HepG2 (cell line): Measurements from ENCODE around the gene VRK3. TPM values are rescaled to one million over a fixed set of nuclear protein-coding genes. Genes with fewer than 3 reads are reported as not detected.
A peak's percentile ranks its signal among the peaks of the same experiment; 100 is the strongest.

Source experiments
- AGO2 ChIP-seq: fragments of 200-400 bp; formaldehyde crosslinking; optimal IDR thresholded peaks from 2 replicates; pipeline ENCODE3; 2017; ENCODE audit warnings: mild to moderate bottlenecking, low read depth, low read length, moderate library complexity
- CENPX ChIP-seq: sonication (generic); formaldehyde crosslinking; IDR thresholded peaks from 2 replicates; pipeline ENCODE4 v1.9.0; 2021; ENCODE audit warnings: mild to moderate bottlenecking, missing genetic modification reagents, moderate library complexity
- ERF ChIP-seq: IDR thresholded peaks from 2 replicates; pipeline ENCODE4 v1.6.1; 2018; ENCODE audit warnings: missing biosample characterization, missing genetic modification reagents
- HNRNPH1 ChIP-seq: fragments of 200-400 bp; formaldehyde crosslinking; optimal IDR thresholded peaks from 2 replicates; pipeline ENCODE3; 2017; ENCODE audit warnings: mild to moderate bottlenecking, low read depth, low read length
- MBNL3 ChIP-seq: fragments of 250-450 bp; sonication (Bioruptor Pico); conservative IDR thresholded peaks from 2 replicates; pipeline ENCODE4 v1.8.0; 2022; ENCODE audit warnings: mild to moderate bottlenecking, inconsistent platforms
- MXD4 ChIP-seq: IDR thresholded peaks from 2 replicates; pipeline ENCODE4 v1.6.1; 2016; ENCODE audit warnings: mild to moderate bottlenecking, missing biosample characterization, missing genetic modification reagents
- NAIF1 ChIP-seq: sonication (generic); formaldehyde crosslinking; IDR thresholded peaks from 2 replicates; pipeline ENCODE4 v1.5.0; 2020; ENCODE audit warnings: mild to moderate bottlenecking, missing genetic modification reagents, borderline replicate concordance
- NFIC ChIP-seq: IDR thresholded peaks from 2 replicates; pipeline ENCODE4 v1.6.1; 2012; ENCODE audit warnings: mild to moderate bottlenecking, low read length, inconsistent platforms
- PAX8 ChIP-seq: sonication (generic); formaldehyde crosslinking; IDR thresholded peaks from 2 replicates; pipeline ENCODE4 v1.8.0; 2022; ENCODE audit warnings: mild to moderate bottlenecking, missing genetic modification reagents, borderline replicate concordance
- PCBP2 ChIP-seq: fragments of 200-400 bp; formaldehyde crosslinking; optimal IDR thresholded peaks from 2 replicates; pipeline ENCODE3; 2018; ENCODE audit warnings: low read length, low read depth; ENCODE audit not compliant: poor library complexity, severe bottlenecking
- PHF5A ChIP-seq: IDR thresholded peaks from one replicate; pipeline ENCODE4 v1.6.1; 2018; ENCODE audit warnings: low read depth, missing genetic modification reagents; ENCODE audit not compliant: unreplicated experiment
- PRMT3 ChIP-seq: sonication (generic); formaldehyde crosslinking; IDR thresholded peaks from 2 replicates; pipeline ENCODE4 v1.8.1; 2022; ENCODE audit warnings: low read depth, mild to moderate bottlenecking, moderate library complexity, missing genetic modification reagents, borderline replicate concordance
- SSRP1 ChIP-seq: IDR thresholded peaks from 2 replicates; pipeline ENCODE4 v1.6.1; 2016; ENCODE audit warnings: control low read depth
- THRA ChIP-seq: sonication (generic); formaldehyde crosslinking; IDR thresholded peaks from 2 replicates; pipeline ENCODE4 v1.4.0; 2020; ENCODE audit warnings: missing genetic modification reagents, borderline replicate concordance
- ZBTB7A ChIP-seq: sonication (generic); formaldehyde crosslinking; IDR thresholded peaks from 2 replicates; pipeline ENCODE4 v1.8.0; 2022; ENCODE audit warnings: mild to moderate bottlenecking, missing genetic modification reagents
- ZNF225 ChIP-seq: sonication (generic); formaldehyde crosslinking; IDR thresholded peaks from 2 replicates; pipeline ENCODE4 v1.4.0; 2020; ENCODE audit warnings: mild to moderate bottlenecking, missing genetic modification reagents
- ZNF264 ChIP-seq: sonication (generic); formaldehyde crosslinking; IDR thresholded peaks from 2 replicates; pipeline ENCODE4 v1.4.0; 2020; ENCODE audit warnings: missing genetic modification reagents
- ZNF44 ChIP-seq: sonication (generic); formaldehyde crosslinking; IDR thresholded peaks from 2 replicates; pipeline ENCODE4 v1.5.1; 2020; ENCODE audit warnings: mild to moderate bottlenecking, missing genetic modification reagents
- ZNF468 ChIP-seq: sonication (generic); formaldehyde crosslinking; IDR thresholded peaks from 2 replicates; pipeline ENCODE4 v1.8.0; 2022; ENCODE audit warnings: mild to moderate bottlenecking, moderate library complexity, missing genetic modification reagents
- ZNF580 ChIP-seq: IDR thresholded peaks from 2 replicates; pipeline ENCODE4 v1.6.1; 2016; ENCODE audit warnings: low read depth, borderline replicate concordance
- ZNF672 ChIP-seq: sonication (generic); formaldehyde crosslinking; IDR thresholded peaks from 2 replicates; pipeline ENCODE4 v1.8.1; 2022; ENCODE audit warnings: missing genetic modification reagents
- ZNF678 ChIP-seq: sonication (generic); formaldehyde crosslinking; IDR thresholded peaks from 2 replicates; pipeline ENCODE4 v1.4.0; 2020; ENCODE audit warnings: mild to moderate bottlenecking, missing genetic modification reagents
- ZSCAN21 ChIP-seq: sonication (generic); formaldehyde crosslinking; IDR thresholded peaks from 2 replicates; pipeline ENCODE4 v1.8.0; 2022; ENCODE audit warnings: mild to moderate bottlenecking, missing genetic modification reagents, moderate library complexity, borderline replicate concordance
- ZSCAN30 ChIP-seq: sonication (generic); formaldehyde crosslinking; IDR thresholded peaks from 2 replicates; pipeline ENCODE4 v1.5.0; 2020; ENCODE audit warnings: mild to moderate bottlenecking, missing genetic modification reagents
- polyA plus RNA-seq, 8 experiments: library from polyadenylated mRNA; depleted of rRNA in 3 of 8; stranded (reverse) in 7 of 8; unstranded in 1 of 8; fragments of >200 nt; fragmentation: Illumina TruSeq in 4 of 8; extraction: Trizol in 4 of 8; gene quantifications; 2 replicates each; pipeline versions ENCODE4 v1.2.1 to v1.2.3, GENCODE V29; 2011 to 2016; ENCODE audit warnings: low read depth in 4 of 8, missing spikeins in 1 of 8, mixed read lengths in 1 of 8; ENCODE audit not compliant: insufficient read depth in 1 of 8
- total RNA-seq, 5 experiments: library from RNA; depleted of rRNA; stranded (reverse); fragments of >200 nt; fragmentation: Illumina TruSeq; extraction: Trizol; gene quantifications; 2 replicates each; pipeline ENCODE4 v1.2.3, GENCODE V29; 2016; ENCODE audit warnings: low read depth in 1 of 5
- TF ChIP-seq, protein P1 (sequence below): sonication (generic); formaldehyde crosslinking; IDR thresholded peaks from 2 replicates; pipeline ENCODE4 v1.9.0; 2021; ENCODE audit warnings: missing genetic modification reagents, mild to moderate bottlenecking, borderline replicate concordance
- TF ChIP-seq, protein P2 (sequence below): sonication (generic); formaldehyde crosslinking; IDR thresholded peaks from 2 replicates; pipeline ENCODE4 v1.4.0; 2020; ENCODE audit warnings: mild to moderate bottlenecking, missing genetic modification reagents
- TF ChIP-seq, protein P3 (sequence below): sonication (generic); formaldehyde crosslinking; IDR thresholded peaks from 2 replicates; pipeline ENCODE4 v1.8.1; 2023; ENCODE audit warnings: mild to moderate bottlenecking, inconsistent platforms, moderate library complexity, missing genetic modification reagents, borderline replicate concordance

VRK3 gene
- total and polyA plus RNA-seq, 2 of the 13 experiments (the other 11 are each of a cell fraction or from before 2014, with no cell fraction given): 23.8 to 28.3 TPM

DNA sequence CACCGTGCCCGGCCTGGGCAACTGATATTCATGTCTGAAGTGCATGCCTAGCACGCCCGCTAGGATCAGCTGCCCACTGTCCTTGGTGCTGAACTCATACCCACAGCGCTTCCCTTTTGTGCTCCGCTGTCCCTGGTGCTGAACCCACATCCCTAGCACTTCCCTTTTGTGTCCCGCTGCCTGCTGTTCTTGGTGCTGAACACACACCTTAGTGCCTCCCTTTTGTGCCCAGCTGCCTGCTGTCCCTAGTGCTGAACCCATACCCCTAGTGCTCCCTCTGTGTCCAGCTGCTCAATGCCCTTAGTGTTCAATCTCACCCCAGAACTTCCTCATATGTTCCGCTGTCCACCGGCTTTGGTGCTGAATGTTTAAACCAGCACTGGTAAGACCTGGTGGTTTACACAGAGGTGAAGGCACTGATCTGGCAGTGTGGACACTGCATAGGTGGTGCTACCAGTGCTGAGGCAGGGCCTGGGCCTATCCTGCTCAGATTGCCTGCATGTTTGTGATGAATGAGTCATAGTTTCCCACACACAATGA, 37.9 kb downstream of the VRK3 start (continued):
- TF ChIP-seq ZNF580 (CRISPR knock-in tag) (peak; percentile 100), CENPX (CRISPR knock-in tag) (peak; percentile 96; the same call in 1 of the 2 replicates), SSRP1 (CRISPR knock-in tag) (peak; percentile 94), ZSCAN21 (CRISPR knock-in tag) (peak; percentile 100), ZNF225 (CRISPR knock-in tag) (peak; percentile 100), PAX8 (CRISPR knock-in tag) (peak; percentile 100), MBNL3 (0 out of 2 replicates have a peak, but pooled peaks have one; percentile 57), HNRNPH1 (no peak), THRA (CRISPR knock-in tag) (peak; percentile 99), PRMT3 (CRISPR knock-in tag) (peak; percentile 100), ZNF672 (CRISPR knock-in tag) (peak; percentile 96), ZNF264 (peak; percentile 100), AGO2 (no peak), PHF5A (CRISPR knock-in tag) (peak; percentile 100), ZNF44 (CRISPR knock-in tag) (peak; percentile 100), PCBP2 (no peak), NAIF1 (CRISPR knock-in tag) (peak; percentile 98), NFIC (no peak), ERF (peak; percentile 100), ZNF678 (CRISPR knock-in tag) (peak; percentile 100), MXD4 (CRISPR knock-in tag) (peak; percentile 100), ZBTB7A (CRISPR knock-in tag) (peak; percentile 100), ZNF468 (CRISPR knock-in tag) (peak; percentile 100), ZSCAN30 (CRISPR knock-in tag) (peak; percentile 100)
- TF ChIP-seq, protein P1, sequence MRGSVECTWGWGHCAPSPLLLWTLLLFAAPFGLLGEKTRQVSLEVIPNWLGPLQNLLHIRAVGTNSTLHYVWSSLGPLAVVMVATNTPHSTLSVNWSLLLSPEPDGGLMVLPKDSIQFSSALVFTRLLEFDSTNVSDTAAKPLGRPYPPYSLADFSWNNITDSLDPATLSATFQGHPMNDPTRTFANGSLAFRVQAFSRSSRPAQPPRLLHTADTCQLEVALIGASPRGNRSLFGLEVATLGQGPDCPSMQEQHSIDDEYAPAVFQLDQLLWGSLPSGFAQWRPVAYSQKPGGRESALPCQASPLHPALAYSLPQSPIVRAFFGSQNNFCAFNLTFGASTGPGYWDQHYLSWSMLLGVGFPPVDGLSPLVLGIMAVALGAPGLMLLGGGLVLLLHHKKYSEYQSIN (CRISPR knock-in tag): peak; percentile 100
- TF ChIP-seq, protein P2, sequence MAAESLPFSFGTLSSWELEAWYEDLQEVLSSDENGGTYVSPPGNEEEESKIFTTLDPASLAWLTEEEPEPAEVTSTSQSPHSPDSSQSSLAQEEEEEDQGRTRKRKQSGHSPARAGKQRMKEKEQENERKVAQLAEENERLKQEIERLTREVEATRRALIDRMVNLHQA: peak; percentile 97; the same call in 1 of the 2 replicates
- TF ChIP-seq, protein P3, sequence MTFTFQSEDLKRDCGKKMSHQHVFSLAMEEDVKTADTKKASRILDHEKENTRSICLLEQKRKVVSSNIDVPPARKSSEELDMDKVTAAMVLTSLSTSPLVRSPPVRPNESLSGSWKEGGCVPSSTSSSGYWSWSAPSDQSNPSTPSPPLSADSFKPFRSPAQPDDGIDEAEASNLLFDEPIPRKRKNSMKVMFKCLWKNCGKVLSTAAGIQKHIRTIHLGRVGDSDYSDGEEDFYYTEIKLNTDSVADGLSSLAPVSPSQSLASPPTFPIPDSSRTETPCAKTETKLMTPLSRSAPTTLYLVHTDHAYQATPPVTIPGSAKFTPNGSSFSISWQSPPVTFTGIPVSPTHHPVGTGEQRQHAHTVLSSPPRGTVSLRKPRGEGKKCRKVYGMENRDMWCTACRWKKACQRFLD: peak; percentile 100
